A673 (cell line): ENCODE measurements around the gene FOXI1. TPM values are rescaled to one million over a fixed set of nuclear protein-coding genes. Genes with fewer than 3 reads are reported as not detected.

Experiments
- BruUV-seq: library from RNA; stranded (reverse); fragments of 400-500 nt; replicated peaks from 2 replicates; lab custom pipeline; 2021; lab: Mats Ljungman, UMichigan
- CTCF ChIA-PET: fragments of 300-600 bp; sonication (Branson Sonifier 250); formaldehyde crosslinking; loops from one replicate; lab custom pipeline; 2022; ENCODE audit warnings: antibody characterized with exemption; lab: Charles Lee
- POLR2A ChIA-PET: fragments of 300-600 bp; sonication (Branson Sonifier 250); formaldehyde crosslinking; loops from one replicate; lab custom pipeline; 2022; ENCODE audit warnings: antibody characterized with exemption; ENCODE audit not compliant: low non-redundant PET; lab: Charles Lee
- DNase-seq: peaks from one replicate; pipeline ENCODE4 v3.0.0-alpha.2; 2015; ENCODE audit warnings: low spot score
- H3K27ac ChIP-seq: fragments of 200-600 bp; sonication (generic); 2 replicates; pipeline ENCODE4 v1.5.1; 2016; ENCODE audit warnings: mixed run types, low read depth, mild to moderate bottlenecking, mixed read lengths, antibody characterized with exemption, low read length; ENCODE audit not compliant: poor library complexity, severe bottlenecking
- H3K27me3 ChIP-seq: fragments of 200-600 bp; sonication (generic); replicated peaks from 2 replicates; pipeline ENCODE4 v1.6.1; 2017; ENCODE audit warnings: mixed run types, low read depth, mild to moderate bottlenecking, mixed read lengths, antibody characterized with exemption, low read length; ENCODE audit not compliant: insufficient read depth, poor library complexity
- H3K36me3 ChIP-seq: fragments of 200-600 bp; sonication (generic); 2 replicates; pipeline ENCODE4 v1.6.1; 2016; ENCODE audit warnings: mixed run types, mild to moderate bottlenecking, mixed read lengths, antibody characterized with exemption, low read length; ENCODE audit not compliant: insufficient read depth, poor library complexity, severe bottlenecking
- H3K4me1 ChIP-seq: fragments of 200-600 bp; sonication (generic); 2 replicates; pipeline ENCODE4 v1.6.1; 2017; ENCODE audit warnings: mixed run types, mild to moderate bottlenecking, mixed read lengths, antibody characterized with exemption, low read length; ENCODE audit not compliant: insufficient read depth, poor library complexity, severe bottlenecking
- H3K4me3 ChIP-seq: fragments of 200-600 bp; sonication (generic); 2 replicates; pipeline ENCODE4 v1.5.1; 2016; ENCODE audit warnings: low read depth, mixed run types, mild to moderate bottlenecking, mixed read lengths, low read length; ENCODE audit not compliant: poor library complexity, severe bottlenecking
- H3K9me3 ChIP-seq: fragments of 200-600 bp; sonication (generic); 2 replicates; pipeline ENCODE4 v1.6.1; 2016; ENCODE audit warnings: mixed run types, low read depth, mild to moderate bottlenecking, mixed read lengths, antibody characterized with exemption, low read length; ENCODE audit not compliant: poor library complexity, severe bottlenecking
- CTCF ChIP-seq: fragments of 300-800, 200-600 bp; sonication (generic); conservative IDR thresholded peaks from 2 replicates; pipeline ENCODE4 v1.5.1; 2017; ENCODE audit warnings: low read depth, mild to moderate bottlenecking, antibody characterized with exemption, low read length, moderate library complexity, mixed read lengths
- EZH2 ChIP-seq: fragments of 200-600 bp; sonication (generic); IDR thresholded peaks from 2 replicates; pipeline ENCODE4 v1.6.1; 2017; ENCODE audit warnings: borderline replicate concordance, low read depth, mild to moderate bottlenecking, mixed read lengths, antibody characterized with exemption, low read length; ENCODE audit not compliant: poor library complexity, severe bottlenecking
- intact Hi-C: fragments of 100-400 bp; cut with micrococcal nuclease; formaldehyde crosslinking; loops from one replicate; pipeline ENCODE4 v1.10.0; 2022; ENCODE audit not compliant: unreplicated experiment
- total RNA-seq: library from RNA; stranded (reverse); gene quantifications from 2 replicates; pipeline ENCODE4 v1.2.3, GENCODE V29; 2021

FOXI1 gene
- total RNA-seq, 1 experiment from 2014 or later: not detected

GRCh38 chr5:170148430-170149205 lies 42.9 kb downstream of the FOXI1 start:
- Histone ChIP-seq H3K36me3 (no peaks in the 10 kb centered on the region), H3K27me3 (no peaks in the 10 kb centered on the region), H3K9me3 (no peaks in the 10 kb centered on the region), H3K27ac (no peak overlapping the region), H3K4me1 (no peaks in the 10 kb centered on the region), H3K4me3 (no peak overlapping the region)
- ChIA-PET CTCF (interaction anchor here (0.5 kb wide), 1 partner anchor 468 kb away, joined by 4 read pairs; no protein-coding TSS in a partner anchor), POLR2A (interaction anchor here (0.6 kb wide), 1 partner anchor 20 kb away, joined by 4 read pairs; no protein-coding TSS in a partner anchor)
- no peak for DNase-seq
- intact Hi-C loops: no loop called here
- TF ChIP-seq EZH2 (no peak), CTCF (no peak)
- BruUV-seq: no TSS peak

GRCh38 chr5:170149206-170149515 lies 43.5 kb downstream of the FOXI1 start:
- no peak overlapping the region for H3K27ac ChIP-seq
- intact Hi-C loops: no loop called here
- BruUV-seq: no TSS peak
- H3K27me3 ChIP-seq: no peaks in the 10 kb centered on the region
- no peaks in the 10 kb centered on the region for H3K9me3 ChIP-seq
- no peak overlapping the region for H3K4me3 ChIP-seq
- H3K4me1 ChIP-seq: no peaks in the 10 kb centered on the region
- ChIA-PET CTCF (no interaction called here), POLR2A (interaction anchor here (0.6 kb wide), 1 partner anchor 19 kb away, joined by 4 read pairs; no protein-coding TSS in a partner anchor)
- TF ChIP-seq CTCF: no peak
- no peak for TF ChIP-seq EZH2
- H3K36me3 ChIP-seq: no peaks in the 10 kb centered on the region
- no peak for DNase-seq

- CTCF ChIA-PET: no interaction called here
- DNase-seq: no peak
- BruUV-seq: no TSS peak
- TF ChIP-seq CTCF: no peak
- no peak for TF ChIP-seq EZH2
- Histone ChIP-seq H3K27ac (no peak overlapping the region), H3K4me3 (no peak overlapping the region), H3K9me3 (no peaks in the 10 kb centered on the region), H3K27me3 (no peaks in the 10 kb centered on the region), H3K4me1 (no peaks in the 10 kb centered on the region), H3K36me3 (no peaks in the 10 kb centered on the region)
- intact Hi-C loops: no loop called here
- POLR2A ChIA-PET: no interaction called here
Measured at GRCh38 chr5:170150713-170151096, 45.0 kb downstream of the FOXI1 start.
